OCI-LY1 (cell line): ENCODE data around the gene PARD3B.

ENCODE experiments used
- H2AFZ ChIP-seq: fragments of 200-600 bp; sonication (generic), shearing (Covaris generic); 2 replicates; pipeline ENCODE4 v1.6.0; 2014; ENCODE audit warnings: antibody characterized with exemption, mild to moderate bottlenecking, low read length
- H3F3A ChIP-seq: fragments of 200-600 bp; sonication (generic), shearing (Covaris generic); 2 replicates; pipeline ENCODE4 v1.6.0; 2014; ENCODE audit warnings: mild to moderate bottlenecking, antibody characterized with exemption, low read length, moderate library complexity; ENCODE audit not compliant: insufficient read depth
- H3K27ac ChIP-seq: fragments of 200-600 bp; sonication (generic); 2 replicates; pipeline ENCODE4 v1.5.1; 2014; ENCODE audit warnings: low read length, mixed run types, mild to moderate bottlenecking, low read depth; ENCODE audit not compliant: poor library complexity, severe bottlenecking
- H3K27me3 ChIP-seq: fragments of 200-600 bp; sonication (generic); 2 replicates; pipeline ENCODE4 v1.6.0; 2014; ENCODE audit warnings: antibody characterized with exemption, mild to moderate bottlenecking, low read length, moderate library complexity; ENCODE audit not compliant: insufficient read depth
- H3K36me3 ChIP-seq: fragments of 200-600 bp; sonication (generic); 2 replicates; pipeline ENCODE4 v1.6.1; 2014; ENCODE audit warnings: mild to moderate bottlenecking, antibody characterized with exemption, low read length, moderate library complexity, mixed read lengths; ENCODE audit not compliant: insufficient read depth
- H3K4me1 ChIP-seq: fragments of 200-600 bp; sonication (generic); 2 replicates; pipeline ENCODE4 v1.5.1; 2014; ENCODE audit warnings: mild to moderate bottlenecking, low read length, moderate library complexity; ENCODE audit not compliant: insufficient read depth, severe bottlenecking
- H3K4me2 ChIP-seq: fragments of 200-600 bp; sonication (generic), shearing (Covaris generic); 2 replicates; pipeline ENCODE4 v1.6.1; 2014; ENCODE audit warnings: low read length
- H3K4me3 ChIP-seq: fragments of 200-600 bp; sonication (generic); 2 replicates; pipeline ENCODE4 v1.5.1; 2014; ENCODE audit warnings: low read length, low read depth, mild to moderate bottlenecking, mixed read lengths; ENCODE audit not compliant: poor library complexity, severe bottlenecking
- H3K79me2 ChIP-seq: fragments of 200-600 bp; shearing (Covaris generic); 2 replicates; pipeline ENCODE4 v1.6.1; 2016; ENCODE audit warnings: mixed run types, low read length, mixed read lengths; ENCODE audit not compliant: insufficient read depth
- H3K9ac ChIP-seq: fragments of 200-600 bp; sonication (generic), shearing (Covaris generic); 2 replicates; pipeline ENCODE4 v1.6.1; 2014; ENCODE audit warnings: mild to moderate bottlenecking, low read length, mixed read lengths
- H3K9me2 ChIP-seq: fragments of 200-600 bp; sonication (generic), shearing (Covaris generic); 2 replicates; pipeline ENCODE4 v1.6.1; 2014; ENCODE audit warnings: low read depth, mild to moderate bottlenecking, low read length, mixed read lengths
- H3K9me3 ChIP-seq: fragments of 200-600 bp; shearing (Covaris generic); 2 replicates; pipeline ENCODE4 v1.6.1; 2014; ENCODE audit warnings: low read length, mixed read lengths
- H4K20me1 ChIP-seq: fragments of 200-600 bp; sonication (generic), shearing (Covaris generic); 2 replicates; pipeline ENCODE4 v1.6.0; 2016; ENCODE audit warnings: mild to moderate bottlenecking, low read length; ENCODE audit not compliant: insufficient read depth
- CTCF ChIP-seq: fragments of 200-600 bp; sonication (generic), shearing (Covaris generic); IDR thresholded peaks from 2 replicates; pipeline ENCODE4 v1.5.1; 2017; ENCODE audit warnings: mild to moderate bottlenecking, antibody characterized with exemption, low read length, moderate library complexity, mixed read lengths
- EZH2 ChIP-seq: fragments of 200-600 bp; sonication (generic), shearing (Covaris generic); IDR thresholded peaks from 2 replicates; pipeline ENCODE4 v1.8.0; 2017; ENCODE audit warnings: borderline replicate concordance, mixed run types, mild to moderate bottlenecking, antibody characterized with exemption, low read length, moderate library complexity, mixed read lengths

The PARD3B gene

GRCh38 chr2:205636549-205637319, 1091.5 kb downstream of the PARD3B start:
- H3K9me3 ChIP-seq = no peaks in the 10 kb centered on the region
- TF ChIP-seq EZH2 = no peak
- TF ChIP-seq CTCF = no peak
- H3K4me2 ChIP-seq = no peak overlapping the region
- no peaks in the 10 kb centered on the region for H3K9me2 ChIP-seq
- no peaks in the 10 kb centered on the region for H3F3A ChIP-seq
- H4K20me1 ChIP-seq = no peaks in the 10 kb centered on the region
- no peaks in the 10 kb centered on the region for H3K79me2 ChIP-seq
- no peak overlapping the region for H3K9ac ChIP-seq
- H3K4me1 ChIP-seq = no peaks in the 10 kb centered on the region
- no peaks in the 10 kb centered on the region for H3K27me3 ChIP-seq
- no peaks in the 10 kb centered on the region for H3K36me3 ChIP-seq
- H3K4me3 ChIP-seq = no peak overlapping the region
- H3K27ac ChIP-seq = no peak overlapping the region
- no peak overlapping the region for H2AFZ ChIP-seq

DNA sequence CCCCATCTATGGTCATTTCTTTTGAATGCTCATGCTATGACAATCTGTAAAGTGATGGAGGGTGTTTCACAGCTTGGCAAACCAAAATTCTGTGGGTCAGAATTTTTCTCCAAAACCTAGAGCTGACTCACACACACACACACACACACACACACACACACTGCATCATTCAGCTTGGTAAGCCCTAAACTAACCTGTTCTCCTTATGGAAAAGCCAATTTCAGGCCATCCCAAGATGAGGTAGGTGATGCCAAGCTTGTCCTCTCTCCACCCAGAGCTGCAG, 1092.0 kb downstream of the PARD3B start:
- no peaks in the 10 kb centered on the region for H3K9me3 ChIP-seq
- TF ChIP-seq CTCF = no peak
- TF ChIP-seq EZH2 = no peak

DNA sequence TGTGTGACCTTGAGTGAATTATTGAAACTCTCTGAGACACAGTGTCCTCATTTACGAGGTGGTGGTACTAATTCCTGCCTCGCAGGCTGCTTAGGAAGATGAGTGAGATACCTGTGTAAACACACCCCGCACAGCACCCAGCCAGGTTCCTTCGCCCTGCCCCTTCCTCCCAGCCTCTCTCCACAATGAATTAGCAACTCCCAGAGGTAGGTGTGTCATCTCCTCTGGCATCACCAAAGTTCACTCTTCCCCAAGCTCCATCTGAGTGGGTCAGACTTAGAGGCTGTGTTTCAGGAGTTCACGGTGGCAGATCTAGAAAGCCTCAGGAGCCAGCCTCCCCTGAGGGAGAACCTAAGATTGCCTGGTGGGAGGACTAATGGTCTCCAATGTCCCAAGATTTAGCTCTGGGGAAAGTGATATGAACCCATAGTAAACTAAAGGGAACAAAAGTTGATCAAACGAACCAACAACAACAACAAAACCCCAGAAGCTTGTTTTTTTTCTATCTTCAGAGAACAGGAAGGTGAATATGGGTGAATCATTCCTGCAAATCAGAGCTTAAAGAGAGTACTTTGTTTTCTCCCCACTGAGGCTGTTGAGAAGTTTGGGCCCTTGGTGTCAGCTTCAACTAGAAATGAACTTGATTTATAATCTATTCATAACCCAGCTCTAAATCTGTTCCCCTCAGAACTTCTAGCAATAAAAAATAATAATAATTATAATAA, 1092.7 kb downstream of the PARD3B start:
- H3F3A ChIP-seq = no peaks in the 10 kb centered on the region
- no peak overlapping the region for H3K9ac ChIP-seq
- no peak overlapping the region for H3K4me2 ChIP-seq
- H3K27ac ChIP-seq = no peak overlapping the region
- no peak overlapping the region for H2AFZ ChIP-seq
- H3K4me3 ChIP-seq = no peak overlapping the region
- H3K4me1 ChIP-seq = no peaks in the 10 kb centered on the region
- H3K36me3 ChIP-seq = no peaks in the 10 kb centered on the region
- H4K20me1 ChIP-seq = no peaks in the 10 kb centered on the region
- H3K9me3 ChIP-seq = no peaks in the 10 kb centered on the region
- no peaks in the 10 kb centered on the region for H3K79me2 ChIP-seq
- H3K9me2 ChIP-seq = no peaks in the 10 kb centered on the region
- TF ChIP-seq EZH2 (no peak), CTCF (no peak)
- H3K27me3 ChIP-seq = no peaks in the 10 kb centered on the region

More for the DNA sequence above, 1092.0 kb downstream of the PARD3B start:
- H3K27me3 ChIP-seq = no peaks in the 10 kb centered on the region
- H3K27ac ChIP-seq = no peak overlapping the region
- H3K9me2 ChIP-seq = no peaks in the 10 kb centered on the region
- H3K4me3 ChIP-seq = no peak overlapping the region
- no peaks in the 10 kb centered on the region for H3F3A ChIP-seq
- H4K20me1 ChIP-seq = no peaks in the 10 kb centered on the region
- no peak overlapping the region for H2AFZ ChIP-seq
- H3K79me2 ChIP-seq = no peaks in the 10 kb centered on the region
- H3K4me1 ChIP-seq = no peaks in the 10 kb centered on the region
- H3K9ac ChIP-seq = no peak overlapping the region
- H3K4me2 ChIP-seq = no peak overlapping the region
- no peaks in the 10 kb centered on the region for H3K36me3 ChIP-seq
